Activated gamma-delta T cell treated with Interleukin-2 at 50 U/mL for 16 hours (primary cell): Measurements from ENCODE around the gene TOB2.
A peak's percentile ranks its signal among the peaks of the same experiment; 100 is the strongest.

Experiments used
- DNase-seq: peaks from one replicate; pipeline ENCODE4 v3.0.0-alpha.2; 2020

The TOB2 gene

GRCh38 chr22:41446639-41447434, at the start of gene TOB2:
TSS of gene TOB2 (minus strand) at chr22:41446801. CDS start at chr22:41437345, 9,456 bp downstream.
- DNase-seq: peak; percentile 91

GRCh38 chr22:41491374-41492100, 44.9 kb upstream of the TOB2 start:
- DNase-seq: no peak

GRCh38 chr22:41488596-41489385, 42.2 kb upstream of the TOB2 start:
- DNase-seq: no peak

GRCh38 chr22:41488076-41488475, 41.5 kb upstream of the TOB2 start:
- DNase-seq: no peak

GRCh38 chr22:41487037-41487935, 40.7 kb upstream of the TOB2 start:
- no peak for DNase-seq

GRCh38 chr22:41485033-41485432, 38.4 kb upstream of the TOB2 start:
- no peak for DNase-seq

- no peak for DNase-seq
These were observed 35.8 kb upstream of the TOB2 start for GRCh38 chr22:41482319-41482935.

- DNase-seq: no peak
These were observed 35.3 kb upstream of the TOB2 start for GRCh38 chr22:41481925-41482318.

GRCh38 chr22:41481131-41481830, 34.7 kb upstream of the TOB2 start:
- DNase-seq: no peak

- no peak for DNase-seq
These were observed 33.8 kb upstream of the TOB2 start for GRCh38 chr22:41480397-41480735.

GRCh38 chr22:41479671-41480396, 33.2 kb upstream of the TOB2 start:
- DNase-seq: no peak

- no peak for DNase-seq
These were observed 32.4 kb upstream of the TOB2 start for GRCh38 chr22:41478891-41479521.

- DNase-seq: no peak
These were observed 31.9 kb upstream of the TOB2 start for GRCh38 chr22:41478473-41478872.

GRCh38 chr22:41474872-41475451, 28.4 kb upstream of the TOB2 start:
- DNase-seq: no peak

GRCh38 chr22:41471568-41471967, 25.0 kb upstream of the TOB2 start:
- DNase-seq: no peak

- DNase-seq: no peak
These were observed 24.3 kb upstream of the TOB2 start for GRCh38 chr22:41470886-41471285.

- no peak for DNase-seq
These were observed 22.7 kb upstream of the TOB2 start for GRCh38 chr22:41469218-41469851.

GRCh38 chr22:41468381-41469217, 22.0 kb upstream of the TOB2 start, which contains the start of the genes ACO2 and PHF5A:
TSS of gene ACO2 (plus strand) at chr22:41469117. CDS start at chr22:41469147, 30 bp downstream.
TSS of gene PHF5A (minus strand) at chr22:41468692. CDS start at chr22:41468653, 39 bp downstream.
- peak; percentile 98 for DNase-seq
